RWPE1 (cell line): Measurements from ENCODE around the gene ZNF575.

Source experiments
- CTCF ChIA-PET: fragments of 350-600 bp; sonication (Branson Sonifier 250); formaldehyde crosslinking; extraction: SDS; loops from one replicate; lab custom pipeline; 2021; lab: Yijun Ruan, JAX
- POLR2A ChIA-PET: fragments of 400-600 bp; formaldehyde crosslinking; extraction: SDS; loops from one replicate; lab custom pipeline; 2020; ENCODE audit warnings: antibody characterized with exemption; ENCODE audit not compliant: low non-redundant PET; lab: Yijun Ruan, JAX
- DNase-seq: peaks from one replicate; pipeline ENCODE4 v3.0.0; 2012; ENCODE audit warnings: low spot score
- H3K27ac ChIP-seq: fragments of 450-650 bp; 2 replicates; pipeline ENCODE4 v1.5.1; 2017
- TF ChIP-seq, protein P1 (sequence below): fragments of 450-650 bp; conservative IDR thresholded peaks from 2 replicates; pipeline ENCODE4 v1.5.1; 2017; ENCODE audit warnings: low read depth, mild to moderate bottlenecking

Gene ZNF575, protein sequence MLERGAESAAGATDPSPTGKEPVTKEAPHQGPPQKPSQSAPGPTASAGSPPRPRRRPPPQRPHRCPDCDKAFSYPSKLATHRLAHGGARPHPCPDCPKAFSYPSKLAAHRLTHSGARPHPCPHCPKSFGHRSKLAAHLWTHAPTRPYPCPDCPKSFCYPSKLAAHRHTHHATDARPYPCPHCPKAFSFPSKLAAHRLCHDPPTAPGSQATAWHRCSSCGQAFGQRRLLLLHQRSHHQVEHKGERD

DNA sequence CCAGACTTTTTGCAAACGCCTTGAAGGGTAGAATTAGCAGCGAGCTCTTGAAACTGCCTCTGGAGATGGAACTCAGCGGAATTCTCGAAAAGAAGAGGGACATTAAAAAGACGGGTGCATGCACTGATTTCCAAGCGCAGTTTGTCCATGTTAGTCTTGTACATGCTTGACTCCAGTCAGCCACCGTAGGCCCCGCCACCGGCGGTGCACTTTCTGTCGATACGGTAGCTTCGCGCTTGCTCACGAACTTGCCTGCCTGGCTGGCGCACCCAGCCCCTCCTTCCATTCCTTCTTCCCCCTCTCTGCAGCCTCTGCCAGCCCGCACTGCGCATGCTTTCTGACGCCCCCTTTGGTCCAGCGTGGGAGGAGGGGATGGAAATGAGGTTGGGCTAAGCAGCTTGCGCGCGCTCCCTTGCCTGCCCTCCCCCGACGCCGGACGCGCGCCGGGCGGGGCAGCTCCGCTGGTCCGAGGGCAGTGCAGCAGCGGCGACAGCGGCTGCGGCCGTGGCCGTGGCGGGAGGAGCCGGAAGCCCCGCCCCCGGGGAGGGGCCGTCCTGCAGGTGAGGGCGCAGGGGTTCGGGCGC lies at the start of gene ZNF575:
Gene ZNF575 (plus strand): TSS at position 227 of the 584 bp plus-strand sequence. CDS start 1,235 bp downstream, outside the sequence.
- H3K27ac ChIP-seq: peak within 1 kb of the TSS; percentile 98
- CTCF ChIA-PET: interaction anchor here (0.9 kb wide), 1 partner anchor 85 kb away, joined by 4 read pairs; no protein-coding TSS in a partner anchor
- peak; percentile 82 for DNase-seq
- POLR2A ChIA-PET: interaction anchor here (0.5 to 1.2 kb wide), 3 partner anchors 38 to 283 kb away, joined by 3 to 9 read pairs (median 3); no protein-coding TSS in a partner anchor
- TF ChIP-seq, protein P1, sequence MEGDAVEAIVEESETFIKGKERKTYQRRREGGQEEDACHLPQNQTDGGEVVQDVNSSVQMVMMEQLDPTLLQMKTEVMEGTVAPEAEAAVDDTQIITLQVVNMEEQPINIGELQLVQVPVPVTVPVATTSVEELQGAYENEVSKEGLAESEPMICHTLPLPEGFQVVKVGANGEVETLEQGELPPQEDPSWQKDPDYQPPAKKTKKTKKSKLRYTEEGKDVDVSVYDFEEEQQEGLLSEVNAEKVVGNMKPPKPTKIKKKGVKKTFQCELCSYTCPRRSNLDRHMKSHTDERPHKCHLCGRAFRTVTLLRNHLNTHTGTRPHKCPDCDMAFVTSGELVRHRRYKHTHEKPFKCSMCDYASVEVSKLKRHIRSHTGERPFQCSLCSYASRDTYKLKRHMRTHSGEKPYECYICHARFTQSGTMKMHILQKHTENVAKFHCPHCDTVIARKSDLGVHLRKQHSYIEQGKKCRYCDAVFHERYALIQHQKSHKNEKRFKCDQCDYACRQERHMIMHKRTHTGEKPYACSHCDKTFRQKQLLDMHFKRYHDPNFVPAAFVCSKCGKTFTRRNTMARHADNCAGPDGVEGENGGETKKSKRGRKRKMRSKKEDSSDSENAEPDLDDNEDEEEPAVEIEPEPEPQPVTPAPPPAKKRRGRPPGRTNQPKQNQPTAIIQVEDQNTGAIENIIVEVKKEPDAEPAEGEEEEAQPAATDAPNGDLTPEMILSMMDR: no peak

DNA sequence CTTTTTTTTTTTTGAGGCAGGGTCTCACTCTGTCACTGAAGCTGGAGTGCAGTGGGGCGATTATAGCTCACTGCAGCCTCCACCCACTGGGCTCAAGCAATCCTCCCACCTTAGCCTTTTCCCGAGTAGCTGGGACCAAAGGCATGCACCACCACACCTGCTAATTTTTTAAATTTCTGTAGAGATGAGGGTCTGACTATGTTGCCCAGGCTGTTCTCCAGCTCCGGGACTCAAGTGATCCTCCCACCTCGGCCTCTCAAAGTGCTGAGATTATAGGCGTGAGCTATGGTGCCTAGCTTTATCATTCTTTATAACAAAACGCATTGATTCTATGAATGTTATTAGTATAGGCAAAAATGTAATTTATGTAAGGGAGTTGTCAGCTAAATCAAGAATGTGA lies 49.7 kb upstream of the ZNF575 start:
- ChIA-PET POLR2A (no interaction called here), CTCF (interaction anchor here (0.6 kb wide), 1 partner anchor 19 kb away, joined by 3 read pairs; no protein-coding TSS in a partner anchor)
- no peak overlapping the region for H3K27ac ChIP-seq
- TF ChIP-seq, protein P1: no peak
- no peak for DNase-seq

DNA sequence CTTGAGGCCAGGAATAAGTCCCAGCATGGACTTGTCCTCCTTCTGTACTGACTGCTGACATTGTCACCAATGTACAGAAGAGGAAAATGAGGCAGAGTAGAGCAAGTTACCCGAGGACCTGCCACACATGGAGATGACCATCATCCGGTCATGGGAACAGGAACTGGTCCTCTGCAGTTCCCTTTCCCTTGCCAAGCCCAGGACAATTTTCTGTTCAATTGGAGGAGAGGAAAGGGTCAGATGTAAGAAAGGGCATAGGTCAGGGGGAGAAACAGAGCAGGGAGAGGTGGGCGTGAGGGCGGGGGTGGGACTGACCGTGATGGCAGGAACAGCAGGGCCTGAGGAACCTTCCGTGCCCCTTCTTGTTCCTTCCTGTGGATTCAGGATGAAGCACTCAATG lies 47.0 kb upstream of the ZNF575 start:
- CTCF ChIA-PET: no interaction called here
- no peak for DNase-seq
- TF ChIP-seq, protein P1: no peak
- H3K27ac ChIP-seq: no peak overlapping the region
- POLR2A ChIA-PET: no interaction called here

DNA sequence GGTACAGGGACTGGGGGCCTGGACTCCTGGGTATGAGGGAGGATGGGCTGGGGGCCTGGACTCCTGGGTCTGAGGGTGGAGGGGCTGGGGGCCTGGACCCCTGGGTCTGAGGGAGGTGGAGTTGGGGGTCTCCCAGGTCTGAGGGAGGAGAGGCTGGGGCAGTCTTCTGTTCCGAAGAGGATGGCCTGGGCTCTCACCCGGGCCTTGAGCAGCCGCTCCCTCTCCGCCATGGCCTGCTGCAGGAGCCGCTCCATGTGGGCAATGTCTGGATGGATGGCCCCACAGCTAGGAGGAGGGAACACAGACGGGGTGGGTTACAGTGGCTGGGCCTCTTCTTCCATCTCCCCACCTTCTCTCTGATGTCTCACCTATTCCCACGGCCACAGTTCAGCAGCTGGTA lies 46.6 kb upstream of the ZNF575 start:
- TF ChIP-seq, protein P1: no peak
- no peak for DNase-seq
- ChIA-PET POLR2A (no interaction called here), CTCF (no interaction called here)
- no peak overlapping the region for H3K27ac ChIP-seq

DNA sequence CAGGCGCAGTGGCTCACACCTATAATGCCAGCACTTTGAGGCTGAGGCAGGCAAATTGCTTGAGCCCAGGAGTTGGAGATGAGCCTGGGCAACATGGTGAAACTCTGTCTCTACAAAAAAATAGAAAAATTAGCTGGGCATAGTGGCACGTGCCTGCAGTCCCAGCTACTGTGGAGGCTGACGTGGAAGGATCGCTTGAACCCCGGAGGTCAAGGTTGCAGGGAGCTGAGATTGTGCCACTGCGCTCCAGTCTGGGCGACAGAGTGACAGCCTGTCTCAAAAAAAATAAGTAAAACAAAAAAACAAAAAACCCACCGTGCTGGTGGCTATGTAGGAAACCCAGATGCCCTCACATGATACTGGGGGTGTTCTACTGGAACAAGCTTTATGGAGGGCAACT lies 44.8 kb upstream of the ZNF575 start:
- CTCF ChIA-PET: no interaction called here
- H3K27ac ChIP-seq: no peak overlapping the region

DNA sequence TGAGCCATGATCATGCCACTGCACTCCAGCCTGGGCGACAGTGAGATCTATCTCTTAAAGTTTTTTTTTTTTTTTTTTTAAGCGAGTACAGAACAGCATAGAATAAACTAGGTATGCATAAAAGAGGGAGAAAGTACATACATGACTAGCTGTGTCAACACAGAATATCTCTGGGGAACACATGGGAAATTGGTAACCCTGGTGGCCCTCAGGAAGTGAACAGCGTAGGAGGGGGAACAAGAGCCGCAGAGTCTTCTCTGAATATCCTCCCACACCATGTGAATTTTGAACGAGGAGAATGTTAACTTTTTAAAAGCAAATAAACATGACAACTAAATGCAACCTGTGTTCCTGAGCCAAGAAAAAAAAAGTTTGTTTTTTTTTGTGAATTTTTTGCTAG lies 43.7 kb upstream of the ZNF575 start:
- TF ChIP-seq, protein P1: no peak
- no peak for DNase-seq
- CTCF ChIA-PET: no interaction called here
- no peak overlapping the region for H3K27ac ChIP-seq
- POLR2A ChIA-PET: no interaction called here

More for the DNA sequence above, 44.8 kb upstream of the ZNF575 start:
- POLR2A ChIA-PET: no interaction called here
- no peak for DNase-seq
- TF ChIP-seq, protein P1: no peak
